Coronary artery (tissue), 2 donors: ENCODE data around the gene TMEM63A.

Source experiments
- DNase-seq: peaks from one replicate; pipeline ENCODE4 v3.0.0-alpha.2; 2017; ENCODE audit warnings: low spot score
- H3K27ac ChIP-seq, 2 donors: fragments of 200-600 bp; sonication (generic); one replicate each; pipeline ENCODE4 v1.5.1; 2016 to 2019
- H3K4me3 ChIP-seq: fragments of 200-600 bp; sonication (generic); 2 replicates; pipeline ENCODE4 v1.5.1; 2016; ENCODE audit warnings: mild to moderate bottlenecking, moderate library complexity
- TF ChIP-seq, protein P1 (sequence below): fragments of 200-600 bp; sonication (generic); IDR thresholded peaks from one replicate; pipeline ENCODE4 v1.5.1; 2019; ENCODE audit warnings: antibody characterized with exemption

Gene TMEM63A

GRCh38 chr1:225872075-225872430, 10.1 kb downstream of the TMEM63A start:
- Histone ChIP-seq H3K4me3 (no peak overlapping the region), H3K27ac (no peak overlapping the region)
- TF ChIP-seq, protein P1, sequence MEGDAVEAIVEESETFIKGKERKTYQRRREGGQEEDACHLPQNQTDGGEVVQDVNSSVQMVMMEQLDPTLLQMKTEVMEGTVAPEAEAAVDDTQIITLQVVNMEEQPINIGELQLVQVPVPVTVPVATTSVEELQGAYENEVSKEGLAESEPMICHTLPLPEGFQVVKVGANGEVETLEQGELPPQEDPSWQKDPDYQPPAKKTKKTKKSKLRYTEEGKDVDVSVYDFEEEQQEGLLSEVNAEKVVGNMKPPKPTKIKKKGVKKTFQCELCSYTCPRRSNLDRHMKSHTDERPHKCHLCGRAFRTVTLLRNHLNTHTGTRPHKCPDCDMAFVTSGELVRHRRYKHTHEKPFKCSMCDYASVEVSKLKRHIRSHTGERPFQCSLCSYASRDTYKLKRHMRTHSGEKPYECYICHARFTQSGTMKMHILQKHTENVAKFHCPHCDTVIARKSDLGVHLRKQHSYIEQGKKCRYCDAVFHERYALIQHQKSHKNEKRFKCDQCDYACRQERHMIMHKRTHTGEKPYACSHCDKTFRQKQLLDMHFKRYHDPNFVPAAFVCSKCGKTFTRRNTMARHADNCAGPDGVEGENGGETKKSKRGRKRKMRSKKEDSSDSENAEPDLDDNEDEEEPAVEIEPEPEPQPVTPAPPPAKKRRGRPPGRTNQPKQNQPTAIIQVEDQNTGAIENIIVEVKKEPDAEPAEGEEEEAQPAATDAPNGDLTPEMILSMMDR, result no peak
- no peak for DNase-seq

GRCh38 chr1:225871359-225872074, 10.7 kb downstream of the TMEM63A start:
- TF ChIP-seq, protein P1, result no peak
- Histone ChIP-seq H3K27ac (no peak overlapping the region), H3K4me3 (no peak overlapping the region)
- DNase-seq, result no peak

DNA sequence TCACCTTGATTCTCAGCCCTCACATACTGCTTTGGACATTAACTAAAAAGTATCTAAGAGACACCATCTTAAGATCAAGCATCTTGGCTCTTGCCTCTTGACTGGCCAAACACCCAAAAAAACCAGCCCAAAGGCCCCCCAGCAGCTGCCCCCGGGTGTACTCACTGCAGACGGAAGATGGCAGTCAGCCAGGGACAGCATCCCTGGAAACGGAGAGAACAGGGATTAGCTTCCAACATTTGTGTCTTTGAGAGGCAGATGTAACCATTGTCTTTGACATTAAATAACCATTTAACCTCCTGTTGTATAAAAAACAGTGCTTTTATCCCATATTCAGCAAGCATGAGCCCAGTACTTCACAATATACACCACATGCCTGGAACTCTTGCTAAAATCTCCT, 11.3 kb downstream of the TMEM63A start:
- no peak overlapping the region for H3K4me3 ChIP-seq
- no peak overlapping the region for H3K27ac ChIP-seq
- DNase-seq, result no peak
- TF ChIP-seq, protein P1, result no peak

- TF ChIP-seq, protein P1, result no peak
- DNase-seq, result no peak
- Histone ChIP-seq H3K27ac (no peak overlapping the region), H3K4me3 (no peak overlapping the region)
These were observed 13.4 kb downstream of the TMEM63A start for GRCh38 chr1:225868631-225869330.

- Histone ChIP-seq H3K4me3 (no peak overlapping the region), H3K27ac (no peak overlapping the region)
- no peak for DNase-seq
- TF ChIP-seq, protein P1, result no peak
These were observed 15.2 kb downstream of the TMEM63A start for GRCh38 chr1:225866981-225867380.

DNA sequence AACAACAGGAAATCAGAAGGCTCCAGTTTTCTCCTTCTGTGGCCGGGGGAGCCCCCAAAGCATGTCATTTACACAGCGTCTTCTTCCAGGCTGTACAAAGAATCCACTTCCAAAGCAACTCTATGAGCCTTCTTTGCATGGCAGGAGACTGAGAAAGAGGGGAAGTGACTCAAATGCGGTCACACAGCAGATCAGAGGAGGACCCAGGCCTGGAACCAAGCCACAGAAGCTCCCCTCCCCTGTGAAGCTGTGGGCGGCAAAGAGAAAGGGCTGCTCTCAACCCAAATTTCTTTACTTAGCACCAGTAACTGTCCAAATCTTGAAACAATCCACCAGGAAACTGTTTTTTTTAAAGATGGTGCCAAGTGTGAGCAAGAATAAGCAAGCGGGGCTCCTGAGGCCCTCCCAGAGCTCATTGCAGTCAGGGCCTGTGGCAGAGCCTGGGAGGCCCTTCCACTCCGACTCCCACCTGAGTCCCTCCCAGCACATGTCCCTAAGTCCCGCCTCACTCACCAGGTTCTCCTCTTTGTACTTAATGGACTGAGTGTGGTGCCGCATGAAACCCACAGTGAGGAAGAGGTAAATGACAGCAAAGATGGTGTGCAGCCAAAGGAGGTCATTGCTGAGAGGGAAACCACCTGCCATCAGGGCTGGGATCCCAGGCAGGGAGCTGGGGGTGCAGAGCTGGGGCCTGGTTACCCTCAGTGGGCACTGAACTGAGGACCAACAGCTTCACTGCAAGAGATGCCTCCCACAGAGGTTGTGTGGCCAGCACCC, 15.9 kb downstream of the TMEM63A start:
- no peak overlapping the region for H3K4me3 ChIP-seq
- H3K27ac ChIP-seq, result no peak overlapping the region
- DNase-seq, result no peak
- TF ChIP-seq, protein P1, result no peak
